Stimulated activated naive CD8-positive, alpha-beta T cell treated with anti-CD3 and anti-CD28 coated beads, Interleukin-15, Interleukin-2, amounts not matched to agents 100 ng/mL and 50 ng/mL, for 24 hours (primary cell): ENCODE measurements around the gene SLC6A7.

Experiments used
- H3K27ac Mint-ChIP-seq: one replicate; pipeline ENCODE4 v1.8.0; 2021; ENCODE audit warnings: mild to moderate bottlenecking, mixed read lengths
- H3K27me3 Mint-ChIP-seq: one replicate; pipeline ENCODE4 v1.8.0; 2021; ENCODE audit warnings: mixed read lengths
- H3K36me3 Mint-ChIP-seq: one replicate; pipeline ENCODE4 v1.8.0; 2021; ENCODE audit warnings: low read depth, mixed read lengths
- H3K4me1 Mint-ChIP-seq: one replicate; pipeline ENCODE4 v1.8.0; 2021; ENCODE audit warnings: low read depth, mixed read lengths
- H3K4me3 Mint-ChIP-seq: one replicate; pipeline ENCODE4 v1.8.0; 2021; ENCODE audit warnings: mild to moderate bottlenecking, mixed read lengths
- H3K9me3 Mint-ChIP-seq: one replicate; pipeline ENCODE4 v1.8.0; 2021; ENCODE audit warnings: mixed read lengths

The SLC6A7 gene

DNA sequence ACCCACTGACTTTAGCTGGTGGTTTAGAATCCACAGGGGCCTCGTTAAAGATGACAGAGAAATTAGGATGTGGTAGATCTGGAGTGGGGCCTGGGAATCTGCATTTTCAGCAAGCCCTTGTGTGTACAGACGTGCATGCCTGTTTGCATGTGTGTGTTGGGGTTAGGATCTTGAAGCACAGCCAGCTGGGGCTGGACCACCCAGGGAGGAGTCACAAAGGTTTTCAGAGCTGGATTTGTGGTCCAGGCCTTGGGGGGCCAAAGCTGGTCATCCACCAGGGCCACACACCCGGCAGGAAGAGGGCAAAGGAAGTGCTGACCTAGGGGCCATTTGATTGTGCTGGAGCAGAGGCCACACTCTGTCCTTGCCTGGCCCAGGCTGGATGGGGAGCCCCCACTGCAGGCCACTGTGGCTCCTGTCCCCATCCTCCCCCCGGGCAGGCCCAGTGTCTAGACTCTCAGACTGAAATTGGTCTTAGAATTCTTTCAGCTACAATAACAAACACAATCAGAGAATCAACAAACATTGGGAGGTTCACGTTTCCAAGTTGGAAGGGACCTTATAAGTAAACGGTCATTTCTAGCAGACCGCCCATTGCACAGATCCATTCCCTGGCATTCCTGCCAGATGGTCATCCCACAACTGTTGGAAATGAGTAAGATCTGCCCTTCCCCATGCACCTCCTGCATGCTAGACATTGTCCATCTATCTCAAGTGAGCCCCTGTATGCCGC lies 13.0 kb upstream of the SLC6A7 start:
- Mint-ChIP-seq H3K4me3 (no peak overlapping the region), H3K9me3 (no peaks in the 10 kb centered on the region), H3K36me3 (no peaks in the 10 kb centered on the region), H3K27me3 (peaks cover 9% of the 10 kb centered on the region), H3K4me1 (no peaks in the 10 kb centered on the region), H3K27ac (no peak overlapping the region)

DNA sequence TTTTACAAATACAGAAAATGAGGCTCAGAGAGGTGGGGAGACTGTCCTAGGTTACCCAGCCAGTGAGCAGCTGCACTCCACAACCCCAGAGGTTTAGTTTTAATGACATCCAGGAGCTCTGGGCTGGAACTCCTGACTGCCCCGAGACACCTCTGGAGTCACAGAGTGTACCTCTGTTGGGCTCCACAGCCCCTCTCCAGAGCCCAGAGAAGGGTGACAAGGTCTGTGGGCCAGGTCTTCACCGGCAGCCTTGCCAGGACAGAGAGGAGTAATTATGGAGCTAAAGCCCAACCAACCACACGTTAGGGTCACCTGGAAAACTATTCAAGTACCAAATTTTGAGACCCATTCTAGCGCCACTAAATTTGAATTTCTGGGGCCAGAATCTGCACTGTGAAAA lies 12.1 kb upstream of the SLC6A7 start:
- peaks cover 6% of the 10 kb centered on the region for H3K27me3 Mint-ChIP-seq

DNA sequence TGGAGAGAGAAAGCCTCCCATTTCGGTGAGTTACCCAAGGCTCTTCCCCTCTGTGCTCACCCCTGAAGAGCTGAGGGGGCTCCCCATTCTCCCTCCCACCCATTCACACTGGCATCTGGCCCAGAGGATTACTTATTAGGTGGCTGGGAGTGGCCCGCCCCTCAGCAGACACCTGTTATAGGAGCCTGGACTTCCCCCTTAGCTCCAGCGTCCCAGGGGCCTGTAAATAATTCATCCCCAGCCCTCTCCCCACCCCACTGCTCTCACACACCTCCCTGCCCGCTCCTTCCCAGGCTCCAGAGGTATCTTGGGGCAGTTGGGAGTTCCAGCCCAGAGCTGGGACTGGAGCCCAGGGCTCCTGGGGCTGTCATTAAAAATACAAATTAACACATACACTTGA lies 11.6 kb upstream of the SLC6A7 start:
- Mint-ChIP-seq H3K36me3 (no peaks in the 10 kb centered on the region), H3K9me3 (no peaks in the 10 kb centered on the region), H3K4me1 (no peaks in the 10 kb centered on the region), H3K4me3 (no peak overlapping the region), H3K27ac (no peak overlapping the region), H3K27me3 (peaks cover 3% of the 10 kb centered on the region)

More for the DNA sequence above, 12.1 kb upstream of the SLC6A7 start:
- H3K27ac Mint-ChIP-seq, result no peak overlapping the region
- no peak overlapping the region for H3K4me3 Mint-ChIP-seq
- no peaks in the 10 kb centered on the region for H3K9me3 Mint-ChIP-seq
- H3K4me1 Mint-ChIP-seq, result no peaks in the 10 kb centered on the region
- H3K36me3 Mint-ChIP-seq, result no peaks in the 10 kb centered on the region

DNA sequence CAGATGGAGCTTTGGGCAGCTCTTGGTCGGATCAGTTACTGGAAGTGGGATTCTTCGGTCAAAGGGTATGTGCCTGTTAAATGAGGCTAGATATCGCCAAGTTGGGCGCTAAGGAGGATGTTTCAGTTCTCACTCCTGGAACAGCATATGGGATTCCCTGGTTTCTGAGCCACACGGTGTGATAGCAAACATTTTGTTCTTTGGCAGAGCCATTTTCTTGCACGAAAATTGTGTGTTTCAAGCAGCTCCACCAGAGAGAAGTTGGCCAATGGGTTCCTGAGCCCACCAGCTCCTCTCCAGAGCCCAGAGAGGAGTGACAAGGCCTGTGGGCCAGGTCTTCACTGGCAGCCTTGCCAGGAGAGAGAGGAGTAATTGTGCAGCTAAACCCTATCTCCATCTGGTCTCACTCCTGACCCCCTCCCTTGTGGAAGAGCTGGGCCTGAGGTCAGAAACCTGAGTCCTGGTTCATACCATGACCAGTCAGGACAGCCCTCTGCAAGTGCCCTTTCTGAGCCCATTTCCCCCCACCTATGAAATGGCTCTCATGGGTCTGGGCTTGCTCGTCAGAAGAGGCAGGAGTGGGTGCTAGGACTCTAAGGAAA lies 10.7 kb upstream of the SLC6A7 start:
- Mint-ChIP-seq H3K4me3 (no peak overlapping the region), H3K27me3 (no peaks in the 10 kb centered on the region), H3K27ac (no peak overlapping the region), H3K4me1 (no peaks in the 10 kb centered on the region), H3K36me3 (no peaks in the 10 kb centered on the region), H3K9me3 (no peaks in the 10 kb centered on the region)

DNA sequence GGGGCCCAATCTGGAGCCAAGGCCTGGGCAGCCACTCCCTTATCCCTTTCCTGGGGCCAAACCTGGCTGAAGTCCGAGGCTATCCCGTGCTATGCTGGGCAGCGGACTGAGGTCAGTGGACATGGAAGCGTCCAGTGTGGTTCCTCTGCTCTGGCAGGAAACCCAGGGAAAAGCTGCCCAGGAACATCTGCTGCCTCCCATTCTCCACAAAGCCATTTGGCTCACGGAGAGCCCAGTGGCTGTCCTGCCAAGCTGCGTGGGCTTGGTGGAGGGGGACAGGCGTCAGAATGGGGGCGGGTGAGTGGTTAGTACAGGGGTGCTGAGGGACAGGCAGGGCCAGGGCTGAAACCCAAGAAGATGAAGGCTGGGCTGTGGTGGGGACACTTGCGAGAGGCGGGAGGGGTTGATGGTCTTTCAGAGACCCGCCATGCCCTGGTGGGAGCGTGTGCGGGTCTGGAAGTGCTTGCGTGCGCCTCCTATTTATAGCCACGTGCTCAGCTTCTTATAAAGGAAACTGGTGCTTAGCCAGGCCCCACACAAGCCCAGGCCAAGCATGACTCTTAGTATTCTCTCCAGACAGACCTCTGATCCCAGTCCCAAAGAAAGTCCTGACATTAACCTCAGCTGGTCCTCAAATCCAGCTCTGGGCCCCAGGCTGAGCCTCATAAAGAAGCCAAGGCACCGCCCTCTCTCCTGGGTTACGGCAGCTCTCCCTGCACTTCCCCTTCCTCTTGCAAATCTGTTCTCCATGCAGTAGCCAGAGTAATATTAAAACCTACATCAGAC lies 9.4 kb upstream of the SLC6A7 start:
- H3K27me3 Mint-ChIP-seq, result no peaks in the 10 kb centered on the region
- no peaks in the 10 kb centered on the region for H3K9me3 Mint-ChIP-seq
- H3K27ac Mint-ChIP-seq, result no peak overlapping the region

DNA sequence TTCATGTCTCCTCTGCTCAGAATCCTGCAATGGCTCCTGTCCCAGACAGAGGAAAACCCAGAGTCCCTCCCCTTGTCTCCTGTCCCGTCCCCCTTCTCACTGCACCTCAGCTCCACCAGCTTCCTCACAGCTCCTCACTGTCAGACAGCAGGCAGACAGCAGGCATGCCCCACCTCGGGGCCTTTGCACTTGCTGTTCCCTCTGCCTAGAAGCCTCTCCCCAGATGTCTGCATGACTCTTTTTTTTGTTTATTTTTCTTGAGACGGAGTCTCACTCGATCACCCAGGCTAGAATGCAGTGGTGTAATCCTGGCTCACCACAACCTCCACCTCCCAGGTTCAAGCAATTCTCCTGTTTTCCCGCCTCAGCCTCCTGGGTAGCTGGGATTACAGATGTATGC lies 8.8 kb upstream of the SLC6A7 start:
- no peak overlapping the region for H3K27ac Mint-ChIP-seq
- no peaks in the 10 kb centered on the region for H3K36me3 Mint-ChIP-seq
- H3K4me3 Mint-ChIP-seq, result no peak overlapping the region
- no peaks in the 10 kb centered on the region for H3K27me3 Mint-ChIP-seq
- H3K9me3 Mint-ChIP-seq, result no peaks in the 10 kb centered on the region
- H3K4me1 Mint-ChIP-seq, result no peaks in the 10 kb centered on the region

More for the DNA sequence above, 9.4 kb upstream of the SLC6A7 start:
- Mint-ChIP-seq H3K4me1 (no peaks in the 10 kb centered on the region), H3K36me3 (no peaks in the 10 kb centered on the region), H3K4me3 (no peak overlapping the region)

DNA sequence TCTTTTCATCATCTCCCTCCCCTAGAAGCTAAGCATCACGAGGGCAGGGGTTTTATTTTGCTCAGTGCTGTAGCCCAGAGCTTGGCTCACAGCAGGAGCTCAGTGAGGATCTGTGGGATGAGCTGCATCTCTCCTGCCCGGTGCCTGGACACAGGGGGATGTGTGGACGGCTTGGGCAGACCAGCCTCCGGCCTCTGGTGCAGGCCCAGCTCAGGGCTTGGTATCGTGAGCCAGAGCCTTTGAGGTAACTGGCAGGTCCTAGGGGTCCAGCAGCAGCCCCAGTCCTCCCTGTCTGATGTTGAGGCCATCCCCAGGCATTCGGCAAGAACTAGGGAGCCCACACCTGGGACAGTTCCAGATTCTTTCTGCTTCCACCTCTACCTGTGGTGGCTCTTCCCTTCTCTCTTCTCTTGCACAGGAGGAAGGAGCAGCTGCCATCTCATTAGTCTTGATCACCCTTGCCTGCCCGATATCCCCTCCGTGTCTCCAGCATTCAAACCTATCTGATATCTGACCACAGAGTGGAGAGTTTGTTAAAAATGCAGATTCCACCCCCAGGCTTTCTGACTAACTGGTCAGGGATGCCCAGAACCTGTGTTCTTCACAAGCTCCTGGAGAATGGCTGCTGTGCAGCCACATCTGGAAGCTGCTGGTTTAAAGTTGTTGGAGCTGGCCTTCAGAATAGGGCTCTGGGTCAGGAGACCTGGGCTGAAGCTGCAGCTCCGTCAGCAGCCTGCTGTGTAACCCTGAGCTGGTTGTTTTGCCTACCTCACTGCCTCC lies 7.9 kb upstream of the SLC6A7 start:
- Mint-ChIP-seq H3K4me3 (no peak overlapping the region), H3K27me3 (no peaks in the 10 kb centered on the region), H3K4me1 (no peaks in the 10 kb centered on the region), H3K27ac (no peak overlapping the region), H3K9me3 (no peaks in the 10 kb centered on the region), H3K36me3 (no peaks in the 10 kb centered on the region)

DNA sequence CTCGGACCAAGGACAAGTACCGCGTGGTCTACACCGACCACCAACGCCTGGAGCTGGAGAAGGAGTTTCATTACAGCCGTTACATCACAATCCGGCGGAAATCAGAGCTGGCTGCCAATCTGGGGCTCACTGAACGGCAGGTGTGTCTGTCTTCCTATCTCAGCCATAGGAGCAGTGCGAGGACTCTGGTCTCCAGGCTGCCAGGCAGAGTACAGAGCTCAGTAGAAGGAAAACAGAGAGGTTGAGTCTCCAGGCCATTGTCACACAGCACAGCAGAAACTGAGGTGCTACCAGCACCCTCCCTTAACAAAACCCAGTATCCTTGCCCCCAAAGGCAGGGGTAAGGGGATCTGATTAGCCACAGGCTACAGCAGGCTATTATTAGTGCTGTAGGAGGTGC lies 7.1 kb upstream of the SLC6A7 start:
- H3K27ac Mint-ChIP-seq, result no peak overlapping the region
- H3K4me1 Mint-ChIP-seq, result no peaks in the 10 kb centered on the region
- H3K9me3 Mint-ChIP-seq, result no peaks in the 10 kb centered on the region
- H3K27me3 Mint-ChIP-seq, result peaks cover 3% of the 10 kb centered on the region
- no peak overlapping the region for H3K4me3 Mint-ChIP-seq
- no peaks in the 10 kb centered on the region for H3K36me3 Mint-ChIP-seq

DNA sequence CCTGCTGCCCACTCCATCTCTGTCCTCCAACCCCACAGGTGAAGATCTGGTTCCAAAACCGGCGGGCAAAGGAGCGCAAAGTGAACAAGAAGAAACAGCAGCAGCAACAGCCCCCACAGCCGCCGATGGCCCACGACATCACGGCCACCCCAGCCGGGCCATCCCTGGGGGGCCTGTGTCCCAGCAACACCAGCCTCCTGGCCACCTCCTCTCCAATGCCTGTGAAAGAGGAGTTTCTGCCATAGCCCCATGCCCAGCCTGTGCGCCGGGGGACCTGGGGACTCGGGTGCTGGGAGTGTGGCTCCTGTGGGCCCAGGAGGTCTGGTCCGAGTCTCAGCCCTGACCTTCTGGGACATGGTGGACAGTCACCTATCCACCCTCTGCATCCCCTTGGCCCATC lies 6.4 kb upstream of the SLC6A7 start:
- Mint-ChIP-seq H3K27ac (no peak overlapping the region), H3K4me1 (no peaks in the 10 kb centered on the region), H3K9me3 (no peaks in the 10 kb centered on the region), H3K27me3 (peaks cover 3% of the 10 kb centered on the region), H3K36me3 (no peaks in the 10 kb centered on the region), H3K4me3 (no peak overlapping the region)

DNA sequence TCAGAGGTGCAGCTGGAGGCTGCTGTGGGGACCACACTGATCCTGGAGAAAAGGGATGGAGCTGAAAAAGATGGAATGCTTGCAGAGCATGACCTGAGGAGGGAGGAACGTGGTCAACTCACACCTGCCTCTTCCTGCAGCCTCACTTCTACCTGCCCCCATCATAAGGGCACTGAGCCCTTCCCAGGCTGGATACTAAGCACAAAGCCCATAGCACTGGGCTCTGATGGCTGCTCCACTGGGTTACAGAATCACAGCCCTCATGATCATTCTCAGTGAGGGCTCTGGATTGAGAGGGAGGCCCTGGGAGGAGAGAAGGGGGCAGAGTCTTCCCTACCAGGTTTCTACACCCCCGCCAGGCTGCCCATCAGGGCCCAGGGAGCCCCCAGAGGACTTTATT lies 5.9 kb upstream of the SLC6A7 start:
- H3K27ac Mint-ChIP-seq, result no peak overlapping the region
- no peaks in the 10 kb centered on the region for H3K36me3 Mint-ChIP-seq
- H3K4me1 Mint-ChIP-seq, result no peaks in the 10 kb centered on the region
- H3K9me3 Mint-ChIP-seq, result no peaks in the 10 kb centered on the region
- H3K27me3 Mint-ChIP-seq, result peaks cover 4% of the 10 kb centered on the region
- no peak overlapping the region for H3K4me3 Mint-ChIP-seq

DNA sequence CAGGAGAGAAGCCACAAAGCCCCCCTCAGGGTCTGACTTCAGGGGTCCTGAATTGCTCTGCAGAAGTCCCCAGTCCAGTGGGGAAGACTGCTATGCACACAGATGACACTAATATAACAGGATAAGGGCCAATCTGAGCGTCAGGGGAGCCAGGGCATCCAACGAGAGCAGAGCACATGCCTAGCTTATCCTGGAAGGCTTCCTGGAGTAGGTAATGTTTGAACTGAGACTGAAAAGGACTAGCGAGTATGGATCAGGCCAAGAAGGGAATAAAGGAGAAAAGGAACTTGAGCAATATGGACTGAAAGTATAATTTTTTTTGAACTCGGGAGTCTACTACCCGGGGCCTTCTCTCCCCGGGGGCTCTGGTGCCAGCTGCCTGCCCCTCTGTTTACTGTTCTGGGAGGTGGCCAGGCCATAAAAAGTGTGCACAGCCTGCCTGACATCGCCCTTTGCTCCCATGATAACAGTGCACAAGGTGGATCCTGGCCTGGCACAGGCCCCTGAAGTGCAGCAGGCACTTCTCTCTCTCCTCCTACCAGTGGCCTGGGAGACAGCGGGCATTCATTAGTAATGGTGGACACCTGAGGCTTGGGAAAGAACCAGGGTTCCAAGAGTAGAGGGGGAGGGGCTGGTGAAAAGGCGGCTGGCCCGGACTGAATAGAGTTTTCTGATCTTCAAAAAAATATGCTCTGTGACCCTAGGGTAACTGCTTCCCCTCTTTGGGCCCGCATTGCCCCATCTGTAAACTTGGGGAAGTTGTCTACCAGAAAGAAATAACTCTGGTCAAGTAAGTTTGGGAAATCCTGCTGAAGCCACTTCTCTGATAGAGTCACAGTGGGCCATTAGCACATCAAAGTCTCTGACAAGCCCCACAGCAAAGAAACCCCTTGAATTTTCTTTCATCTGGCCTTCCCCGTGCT lies 4.6 kb upstream of the SLC6A7 start:
- no peaks in the 10 kb centered on the region for H3K36me3 Mint-ChIP-seq
- peaks cover 12% of the 10 kb centered on the region for H3K27me3 Mint-ChIP-seq
- H3K9me3 Mint-ChIP-seq, result no peaks in the 10 kb centered on the region
- H3K4me1 Mint-ChIP-seq, result no peaks in the 10 kb centered on the region
- H3K27ac Mint-ChIP-seq, result no peak overlapping the region
- no peak overlapping the region for H3K4me3 Mint-ChIP-seq

DNA sequence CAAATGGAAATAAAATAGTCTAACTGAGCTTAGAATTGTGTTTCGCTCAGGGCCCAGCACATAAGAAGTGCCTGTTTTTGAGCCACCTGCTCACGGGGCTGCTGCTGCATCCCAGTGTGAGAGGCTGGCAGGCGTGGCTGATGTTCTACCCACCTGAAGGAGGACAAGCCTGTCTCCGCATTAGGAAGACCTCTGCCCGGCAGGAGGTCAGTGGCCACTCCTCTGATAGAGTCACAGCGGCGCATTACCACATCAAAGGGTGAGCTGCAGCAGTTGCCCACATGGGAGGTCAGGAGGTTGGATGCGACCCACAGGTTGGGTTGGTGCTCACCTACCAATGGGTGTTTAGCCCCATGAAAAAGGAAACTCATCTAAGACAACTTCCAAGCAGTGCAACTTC lies 3.7 kb upstream of the SLC6A7 start:
- no peaks in the 10 kb centered on the region for H3K4me1 Mint-ChIP-seq

DNA sequence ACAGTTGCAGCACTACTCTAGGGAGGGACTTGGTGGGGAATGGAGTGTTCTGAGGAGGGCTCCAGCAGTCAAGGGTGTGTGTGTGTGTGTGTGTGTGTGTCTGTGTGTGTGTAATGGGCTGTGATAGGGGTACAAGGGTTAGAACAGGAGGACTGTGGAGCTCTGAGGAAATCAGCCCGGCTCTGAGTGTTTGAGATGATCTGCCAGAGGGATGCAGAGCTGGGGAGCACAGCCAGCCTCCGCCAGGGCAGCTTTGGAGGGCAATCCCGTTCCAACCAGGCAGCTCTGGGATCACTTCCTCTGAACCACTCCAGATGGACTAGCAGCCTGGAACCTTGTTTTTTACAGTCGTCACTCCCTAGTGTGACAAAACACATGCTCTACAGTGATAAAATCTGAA lies 3.0 kb upstream of the SLC6A7 start:
- Mint-ChIP-seq H3K36me3 (no peaks in the 10 kb centered on the region), H3K9me3 (no peaks in the 10 kb centered on the region), H3K4me3 (no peak overlapping the region), H3K4me1 (no peaks in the 10 kb centered on the region), H3K27me3 (peaks cover 23% of the 10 kb centered on the region), H3K27ac (no peak overlapping the region)

More for the DNA sequence above, 3.7 kb upstream of the SLC6A7 start:
- H3K36me3 Mint-ChIP-seq, result no peaks in the 10 kb centered on the region
- H3K27ac Mint-ChIP-seq, result no peak overlapping the region
- no peaks in the 10 kb centered on the region for H3K9me3 Mint-ChIP-seq
- H3K4me3 Mint-ChIP-seq, result no peak overlapping the region
- H3K27me3 Mint-ChIP-seq, result peaks cover 19% of the 10 kb centered on the region
